Lower leg skin (tissue), 3 donors: Measurements from ENCODE around the gene LCA5L.

Experiments
- POLR2A ChIP-seq, 2 donors: fragments of 450-650 bp; IDR thresholded peaks; one replicate each; pipeline ENCODE4 v1.6.1; 2016 to 2017; ENCODE audit warnings: antibody characterized with exemption in 2 of 2, mild to moderate bottlenecking in 1 of 2, moderate library complexity in 1 of 2
- TF ChIP-seq, protein P1 (sequence below), 3 donors: fragments of 450-650 bp; IDR thresholded peaks; one replicate each; pipeline ENCODE4 v1.5.1; 2016; ENCODE audit warnings: antibody characterized with exemption in 3 of 3, mild to moderate bottlenecking in 3 of 3, moderate library complexity in 2 of 3

DNA sequence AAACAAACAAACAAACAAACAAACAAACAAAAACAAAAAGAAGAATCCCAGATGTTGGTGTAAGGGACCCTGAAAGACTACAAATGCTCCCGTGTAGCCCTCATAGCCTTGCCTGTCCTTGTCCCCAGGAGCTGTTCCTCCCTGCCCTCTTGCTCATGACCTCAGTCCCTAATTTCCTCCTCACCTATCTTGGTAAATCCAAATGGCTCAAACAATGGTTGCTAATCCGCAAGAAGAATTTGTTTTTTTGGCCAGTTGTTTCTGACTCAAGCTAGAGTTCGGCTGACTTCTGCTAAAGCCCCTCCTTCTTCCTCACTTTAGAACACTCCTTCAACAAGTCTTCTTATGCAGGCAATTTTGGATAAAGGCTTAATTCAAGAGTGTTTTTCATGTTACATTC is 15.6 kb downstream of the LCA5L start:
- TF ChIP-seq, protein P1, sequence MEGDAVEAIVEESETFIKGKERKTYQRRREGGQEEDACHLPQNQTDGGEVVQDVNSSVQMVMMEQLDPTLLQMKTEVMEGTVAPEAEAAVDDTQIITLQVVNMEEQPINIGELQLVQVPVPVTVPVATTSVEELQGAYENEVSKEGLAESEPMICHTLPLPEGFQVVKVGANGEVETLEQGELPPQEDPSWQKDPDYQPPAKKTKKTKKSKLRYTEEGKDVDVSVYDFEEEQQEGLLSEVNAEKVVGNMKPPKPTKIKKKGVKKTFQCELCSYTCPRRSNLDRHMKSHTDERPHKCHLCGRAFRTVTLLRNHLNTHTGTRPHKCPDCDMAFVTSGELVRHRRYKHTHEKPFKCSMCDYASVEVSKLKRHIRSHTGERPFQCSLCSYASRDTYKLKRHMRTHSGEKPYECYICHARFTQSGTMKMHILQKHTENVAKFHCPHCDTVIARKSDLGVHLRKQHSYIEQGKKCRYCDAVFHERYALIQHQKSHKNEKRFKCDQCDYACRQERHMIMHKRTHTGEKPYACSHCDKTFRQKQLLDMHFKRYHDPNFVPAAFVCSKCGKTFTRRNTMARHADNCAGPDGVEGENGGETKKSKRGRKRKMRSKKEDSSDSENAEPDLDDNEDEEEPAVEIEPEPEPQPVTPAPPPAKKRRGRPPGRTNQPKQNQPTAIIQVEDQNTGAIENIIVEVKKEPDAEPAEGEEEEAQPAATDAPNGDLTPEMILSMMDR (IDR thresholded peaks at IDR 0.05) = no peak
- TF ChIP-seq POLR2A (IDR thresholded peaks at IDR 0.05) = no peak
